PC-9 (cell line): ENCODE measurements around the gene PGPEP1. TPM values are rescaled to one million over a fixed set of nuclear protein-coding genes. Genes with fewer than 3 reads are reported as not detected.

ENCODE experiments used
- BruUV-seq: library from RNA; stranded (reverse); fragments of 400-500 nt; replicated peaks from 2 replicates; lab custom pipeline; 2021; lab: Mats Ljungman, UMichigan
- CTCF ChIA-PET: fragments of 300-600 bp; sonication (Branson Sonifier 250); formaldehyde crosslinking; loops from one replicate; lab custom pipeline; 2022; ENCODE audit warnings: antibody characterized with exemption; lab: Charles Lee
- POLR2A ChIA-PET: fragments of 300-600 bp; sonication (Branson Sonifier 250); formaldehyde crosslinking; loops from one replicate; lab custom pipeline; 2022; ENCODE audit warnings: antibody characterized with exemption; ENCODE audit not compliant: unreplicated experiment; lab: Charles Lee
- DNase-seq, 2 experiments: peaks; one replicate each; pipeline versions ENCODE4 v3.0.0 to v3.0.0-alpha.2; 2015 to 2022; ENCODE audit warnings: mixed read lengths in 1 of 2
- H2AFZ ChIP-seq: fragments of 200-600 bp; sonication (generic); 2 replicates; pipeline ENCODE4 v1.8.1; 2017; ENCODE audit warnings: antibody characterized with exemption
- H3F3A ChIP-seq: fragments of 200-600 bp; sonication (generic); 2 replicates; pipeline ENCODE4 v1.8.1; 2017; ENCODE audit warnings: antibody characterized with exemption, mild to moderate bottlenecking, low read depth; ENCODE audit not compliant: insufficient read depth
- H3K27ac ChIP-seq: fragments of 200-600 bp; sonication (generic); 2 replicates; pipeline ENCODE4 v1.6.1; 2016; ENCODE audit warnings: mixed run types
- H3K27me3 ChIP-seq: fragments of 200-600 bp; sonication (generic); 2 replicates; pipeline ENCODE4 v1.6.1; 2016; ENCODE audit warnings: low read depth, mixed run types; ENCODE audit not compliant: insufficient read depth
- H3K36me3 ChIP-seq: fragments of 200-600 bp; sonication (generic); 2 replicates; pipeline ENCODE4 v1.6.1; 2016; ENCODE audit warnings: low read depth, mixed run types
- H3K4me1 ChIP-seq: fragments of 200-600 bp; sonication (generic); replicated peaks from 2 replicates; pipeline ENCODE4 v1.6.1; 2016; ENCODE audit warnings: mixed run types; ENCODE audit not compliant: insufficient read depth
- H3K4me2 ChIP-seq: fragments of 200-600 bp; sonication (generic); 2 replicates; pipeline ENCODE4 v1.6.1; 2017; ENCODE audit warnings: mixed run types
- H3K4me3 ChIP-seq: fragments of 200-600 bp; sonication (generic); 2 replicates; pipeline ENCODE4 v1.6.1; 2016; ENCODE audit warnings: mixed run types
- H3K79me2 ChIP-seq: fragments of 200-600 bp; sonication (generic); 2 replicates; pipeline ENCODE4 v1.6.1; 2017; ENCODE audit warnings: low read depth, mixed run types
- H3K9me2 ChIP-seq: fragments of 200-600 bp; sonication (generic); 2 replicates; pipeline ENCODE4 v1.8.1; 2017; ENCODE audit warnings: mild to moderate bottlenecking; ENCODE audit not compliant: insufficient read depth
- H3K9me3 ChIP-seq: fragments of 200-600 bp; sonication (generic); 2 replicates; pipeline ENCODE4 v1.8.1; 2016; ENCODE audit warnings: low read depth; ENCODE audit not compliant: insufficient read depth
- H4K20me1 ChIP-seq: fragments of 200-600 bp; sonication (generic); 2 replicates; pipeline ENCODE4 v1.8.1; 2017; ENCODE audit not compliant: insufficient read depth
- EZH2 ChIP-seq: fragments of 200-600 bp; sonication (generic); IDR thresholded peaks from 2 replicates; pipeline ENCODE4 v1.8.0; 2017; ENCODE audit warnings: antibody characterized with exemption, low read depth
- intact Hi-C: fragments of 100-400 bp; cut with micrococcal nuclease; formaldehyde crosslinking; loops from one replicate; pipeline ENCODE4 v1.10.0; 2022; ENCODE audit not compliant: unreplicated experiment
- total RNA-seq: library from RNA; stranded (reverse); gene quantifications from 2 replicates; pipeline ENCODE4 v1.2.3, GENCODE V29; 2021
- TF ChIP-seq, protein P1 (sequence below): fragments of 200-600 bp; sonication (generic); conservative IDR thresholded peaks from 2 replicates; pipeline ENCODE4 v1.6.1; 2017; ENCODE audit warnings: mixed run types, antibody characterized with exemption, mild to moderate bottlenecking, moderate library complexity

PGPEP1 gene
- total RNA-seq, 1 experiment from 2014 or later = 53.6 TPM

GRCh38 chr19:18297308-18297707 lies 43.1 kb upstream of the PGPEP1 start:
- Histone ChIP-seq H4K20me1 (no peaks in the 10 kb centered on the region), H3K9me2 (no peaks in the 10 kb centered on the region), H3K4me1 (peaks cover 45% of the 10 kb centered on the region), H3K27ac (no peak overlapping the region), H3F3A (peaks cover 48% of the 10 kb centered on the region), H3K4me3 (no peak overlapping the region), H3K36me3 (no peaks in the 10 kb centered on the region), H3K9me3 (no peaks in the 10 kb centered on the region), H3K27me3 (no peaks in the 10 kb centered on the region), H3K4me2 (no peak overlapping the region), H2AFZ (no peak overlapping the region), H3K79me2 (no peaks in the 10 kb centered on the region; the same call in 1 of the 2 replicates)
- ChIA-PET CTCF (no interaction called here), POLR2A (no interaction called here)
- TF ChIP-seq EZH2 = no peak
- TF ChIP-seq, protein P1, sequence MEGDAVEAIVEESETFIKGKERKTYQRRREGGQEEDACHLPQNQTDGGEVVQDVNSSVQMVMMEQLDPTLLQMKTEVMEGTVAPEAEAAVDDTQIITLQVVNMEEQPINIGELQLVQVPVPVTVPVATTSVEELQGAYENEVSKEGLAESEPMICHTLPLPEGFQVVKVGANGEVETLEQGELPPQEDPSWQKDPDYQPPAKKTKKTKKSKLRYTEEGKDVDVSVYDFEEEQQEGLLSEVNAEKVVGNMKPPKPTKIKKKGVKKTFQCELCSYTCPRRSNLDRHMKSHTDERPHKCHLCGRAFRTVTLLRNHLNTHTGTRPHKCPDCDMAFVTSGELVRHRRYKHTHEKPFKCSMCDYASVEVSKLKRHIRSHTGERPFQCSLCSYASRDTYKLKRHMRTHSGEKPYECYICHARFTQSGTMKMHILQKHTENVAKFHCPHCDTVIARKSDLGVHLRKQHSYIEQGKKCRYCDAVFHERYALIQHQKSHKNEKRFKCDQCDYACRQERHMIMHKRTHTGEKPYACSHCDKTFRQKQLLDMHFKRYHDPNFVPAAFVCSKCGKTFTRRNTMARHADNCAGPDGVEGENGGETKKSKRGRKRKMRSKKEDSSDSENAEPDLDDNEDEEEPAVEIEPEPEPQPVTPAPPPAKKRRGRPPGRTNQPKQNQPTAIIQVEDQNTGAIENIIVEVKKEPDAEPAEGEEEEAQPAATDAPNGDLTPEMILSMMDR = no peak
- no peak for DNase-seq
- intact Hi-C loops = no loop called here
- BruUV-seq = no TSS peak

- peaks cover 43% of the 10 kb centered on the region for H3K4me1 ChIP-seq
- no peak overlapping the region for H2AFZ ChIP-seq
- peaks cover 46% of the 10 kb centered on the region for H3F3A ChIP-seq
- no peak overlapping the region; the same call in 1 of the 2 replicates for H3K27ac ChIP-seq
- DNase-seq = no peak
- no peaks in the 10 kb centered on the region for H4K20me1 ChIP-seq
- intact Hi-C loops = no loop called here
- H3K36me3 ChIP-seq = no peaks in the 10 kb centered on the region
- no TSS peak for BruUV-seq
- POLR2A ChIA-PET = no interaction called here
- no peak overlapping the region for H3K4me3 ChIP-seq
- no peaks in the 10 kb centered on the region for H3K9me3 ChIP-seq
- H3K9me2 ChIP-seq = no peaks in the 10 kb centered on the region
- no peaks in the 10 kb centered on the region for H3K27me3 ChIP-seq
- no peak overlapping the region for H3K4me2 ChIP-seq
- no peaks in the 10 kb centered on the region; the same call in 1 of the 2 replicates for H3K79me2 ChIP-seq
- CTCF ChIA-PET = no interaction called here
- TF ChIP-seq EZH2 = no peak
- TF ChIP-seq, protein P1 = no peak
These were observed 41.8 kb upstream of the PGPEP1 start for GRCh38 chr19:18298601-18299000.

DNA sequence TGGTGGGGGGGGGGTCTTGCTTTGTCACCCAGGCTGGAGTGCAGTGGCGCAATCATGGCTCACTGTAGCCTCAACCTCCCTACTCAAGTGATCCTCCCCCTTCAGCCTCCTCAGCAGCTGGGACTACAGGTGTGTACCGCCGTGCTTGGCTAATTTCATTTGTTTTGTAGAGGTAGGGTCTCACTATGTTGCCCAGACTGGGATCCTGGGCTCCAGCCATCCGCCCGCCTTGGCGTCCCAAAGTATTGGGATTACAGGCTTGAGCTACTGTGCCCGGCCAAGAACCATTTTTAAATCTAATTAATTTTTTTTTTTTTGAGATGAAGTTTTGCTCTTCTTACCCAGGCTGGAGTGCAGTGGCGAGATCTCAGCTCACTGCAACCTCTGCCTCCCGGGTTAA lies 40.7 kb upstream of the PGPEP1 start:
- no peaks in the 10 kb centered on the region for H3K9me3 ChIP-seq
- H3K36me3 ChIP-seq = no peaks in the 10 kb centered on the region
- CTCF ChIA-PET = no interaction called here
- H3K27me3 ChIP-seq = no peaks in the 10 kb centered on the region
- TF ChIP-seq EZH2 = no peak
- TF ChIP-seq, protein P1 = no peak
- no peak overlapping the region for H3K4me2 ChIP-seq
- no peak overlapping the region for H3K4me3 ChIP-seq
- H3K4me1 ChIP-seq = peaks cover 47% of the 10 kb centered on the region
- no peak for DNase-seq
- no TSS peak for BruUV-seq
- H3K79me2 ChIP-seq = no peaks in the 10 kb centered on the region; the same call in 1 of the 2 replicates
- intact Hi-C loops = no loop called here
- H3K27ac ChIP-seq = no peak overlapping the region
- no peaks in the 10 kb centered on the region for H4K20me1 ChIP-seq
- H3K9me2 ChIP-seq = no peaks in the 10 kb centered on the region
- POLR2A ChIA-PET = no interaction called here
- H2AFZ ChIP-seq = no peak overlapping the region
- H3F3A ChIP-seq = peaks cover 48% of the 10 kb centered on the region
